ENCODE data around the gene VAMP2.

Gene VAMP2

DNA sequence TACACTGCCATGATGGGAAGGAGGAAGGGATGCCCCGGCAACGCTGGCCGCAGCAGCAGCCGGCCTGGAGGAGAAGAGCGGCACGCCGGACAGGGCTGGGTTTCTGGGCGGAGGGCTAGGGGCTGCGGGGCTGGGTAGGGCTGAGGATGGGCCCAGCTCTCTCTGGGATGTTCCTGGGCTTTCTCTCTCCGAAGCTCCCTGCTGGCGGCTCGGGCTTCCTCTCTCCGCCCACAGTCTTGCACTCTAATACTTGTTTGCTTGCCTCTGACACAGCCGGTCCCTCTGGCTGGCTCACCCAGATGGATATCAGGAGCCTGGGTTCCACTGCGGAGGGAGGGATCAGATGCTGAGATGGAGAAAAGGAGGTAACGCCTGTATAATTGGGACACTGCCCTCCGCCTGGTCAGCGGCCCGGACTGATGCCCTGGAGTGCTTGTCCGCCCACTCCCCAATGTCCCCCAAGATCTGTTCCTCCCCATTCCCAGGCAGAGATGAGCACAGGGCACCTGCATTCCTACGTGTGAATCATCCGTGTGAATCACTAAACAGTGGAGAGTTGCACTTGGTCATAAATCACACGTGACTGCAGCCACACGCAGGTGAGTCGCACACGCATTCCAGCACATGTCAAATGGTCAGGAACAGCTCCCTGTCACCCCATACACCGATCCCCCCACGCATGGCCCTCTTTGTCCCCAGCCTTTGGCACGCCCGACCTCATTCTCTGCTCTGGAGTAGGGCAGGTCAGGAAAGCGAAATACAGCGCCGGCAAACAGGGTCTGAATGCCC lies 44.6 kb downstream of the VAMP2 start, which contains the start of gene ALOXE3:
Gene ALOXE3, minus strand, starts transcription at position 535 of the 789 bp plus-strand sequence. Its CDS starts 524 bp downstream, at position 11.
- peak within 1 kb of the TSS; percentile 91 for H3K27ac ChIP-seq
- TF ChIP-seq, protein P1, sequence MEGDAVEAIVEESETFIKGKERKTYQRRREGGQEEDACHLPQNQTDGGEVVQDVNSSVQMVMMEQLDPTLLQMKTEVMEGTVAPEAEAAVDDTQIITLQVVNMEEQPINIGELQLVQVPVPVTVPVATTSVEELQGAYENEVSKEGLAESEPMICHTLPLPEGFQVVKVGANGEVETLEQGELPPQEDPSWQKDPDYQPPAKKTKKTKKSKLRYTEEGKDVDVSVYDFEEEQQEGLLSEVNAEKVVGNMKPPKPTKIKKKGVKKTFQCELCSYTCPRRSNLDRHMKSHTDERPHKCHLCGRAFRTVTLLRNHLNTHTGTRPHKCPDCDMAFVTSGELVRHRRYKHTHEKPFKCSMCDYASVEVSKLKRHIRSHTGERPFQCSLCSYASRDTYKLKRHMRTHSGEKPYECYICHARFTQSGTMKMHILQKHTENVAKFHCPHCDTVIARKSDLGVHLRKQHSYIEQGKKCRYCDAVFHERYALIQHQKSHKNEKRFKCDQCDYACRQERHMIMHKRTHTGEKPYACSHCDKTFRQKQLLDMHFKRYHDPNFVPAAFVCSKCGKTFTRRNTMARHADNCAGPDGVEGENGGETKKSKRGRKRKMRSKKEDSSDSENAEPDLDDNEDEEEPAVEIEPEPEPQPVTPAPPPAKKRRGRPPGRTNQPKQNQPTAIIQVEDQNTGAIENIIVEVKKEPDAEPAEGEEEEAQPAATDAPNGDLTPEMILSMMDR (IDR thresholded peaks at IDR 0.05) = no peak
- no peak for TF ChIP-seq ZFX (IDR thresholded peaks at IDR 0.05; ENCODE audit: borderline replicate concordance)

DNA sequence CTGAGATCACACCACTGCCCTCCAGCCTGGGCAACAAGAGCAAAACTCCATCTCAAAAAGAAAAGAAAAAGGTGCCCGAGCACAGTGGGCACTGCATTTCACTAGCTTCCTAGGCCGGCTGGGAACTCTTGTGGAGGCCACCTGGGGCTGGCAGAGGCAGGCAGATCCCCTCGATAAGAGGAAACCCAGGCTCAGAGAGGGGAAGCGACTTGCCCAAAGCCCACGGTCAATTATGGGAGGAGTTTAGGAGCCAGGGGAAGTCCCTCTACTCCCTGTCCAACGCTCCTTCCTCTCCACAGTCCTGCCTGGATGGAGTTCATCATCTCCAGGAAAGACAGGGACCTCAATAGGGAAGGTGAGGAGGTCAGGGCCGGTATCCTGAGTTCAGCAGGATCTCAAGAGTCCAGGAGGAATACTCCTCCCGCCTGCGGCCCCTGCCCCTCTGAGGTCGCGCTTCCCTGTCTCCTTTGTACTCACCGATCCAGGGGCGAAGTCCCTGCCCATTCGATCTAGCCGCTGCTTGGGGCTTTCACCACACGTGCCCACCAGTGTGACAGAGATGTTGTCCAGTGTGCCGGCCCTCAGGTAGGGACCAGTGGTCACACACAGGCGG lies 45.3 kb downstream of the VAMP2 start:
- TF ChIP-seq, protein P1 (IDR thresholded peaks at IDR 0.05) = no peak
- TF ChIP-seq ZFX (IDR thresholded peaks at IDR 0.05; ENCODE audit: borderline replicate concordance) = no peak
- peak overlapping the region; percentile 91 for H3K27ac ChIP-seq

- TF ChIP-seq, protein P1 (IDR thresholded peaks at IDR 0.05) = no peak
- no peak for TF ChIP-seq ZFX (IDR thresholded peaks at IDR 0.05; ENCODE audit: borderline replicate concordance)
- no peak overlapping the region for H3K27ac ChIP-seq
Observed at GRCh38 chr17:8116776-8117175, 46.0 kb downstream of the VAMP2 start.

GRCh38 chr17:8110907-8111306 lies 51.8 kb downstream of the VAMP2 start:
- no peak overlapping the region for H3K27ac ChIP-seq
- no peak for TF ChIP-seq ZFX (IDR thresholded peaks at IDR 0.05; ENCODE audit: borderline replicate concordance)
- TF ChIP-seq, protein P1 (IDR thresholded peaks at IDR 0.05) = no peak

DNA sequence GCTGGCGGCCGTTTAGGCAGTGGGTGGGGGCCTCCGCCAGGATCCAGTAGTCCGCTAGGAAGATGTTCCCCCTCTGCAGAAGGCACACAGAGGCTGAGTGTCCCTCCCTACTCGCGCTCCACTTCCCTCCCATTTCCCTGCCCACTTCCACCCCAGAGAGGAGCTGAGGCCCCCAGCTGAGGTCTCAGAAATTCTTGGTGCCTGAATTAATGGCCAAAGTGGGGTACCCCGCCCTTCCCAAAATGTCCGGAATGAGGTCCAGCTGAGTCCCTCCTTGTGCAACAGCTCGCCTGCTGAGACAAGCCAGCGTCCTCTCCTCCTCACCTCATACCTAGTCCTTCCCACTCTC lies 52.3 kb downstream of the VAMP2 start:
- H3K27ac ChIP-seq = no peak overlapping the region
- TF ChIP-seq ZFX (IDR thresholded peaks at IDR 0.05; ENCODE audit: borderline replicate concordance) = no peak
- TF ChIP-seq, protein P1 (IDR thresholded peaks at IDR 0.05) = peak; percentile 64

GRCh38 chr17:8109661-8110455 lies 52.9 kb downstream of the VAMP2 start:
- H3K27ac ChIP-seq = peak overlapping the region; percentile 25; the same call in 1 of the 2 replicates
- TF ChIP-seq, protein P1 (IDR thresholded peaks at IDR 0.05) = peak; percentile 98
- no peak for TF ChIP-seq ZFX (IDR thresholded peaks at IDR 0.05; ENCODE audit: borderline replicate concordance)

Measured in 22Rv1 (cell line).